ENCODE data around the gene RPL23. TPM values are rescaled to one million over a fixed set of nuclear protein-coding genes. Genes with fewer than 3 reads are reported as not detected.
A peak's percentile ranks its signal among the peaks of the same experiment; 100 is the strongest.

The RPL23 gene
- total and polyA plus RNA-seq, 10 of the 15 experiments (the other 5 are each of a cell fraction or from before 2014, with no cell fraction given) = 2,200 to 4,821 (median 3,043) TPM

GRCh38 chr17:38867968-38868816 lies 14.7 kb upstream of the RPL23 start:
- ChIA-PET CTCF (interaction anchor here (0.6 to 5.4 kb wide), 10 partner anchors 9 to 285 kb away, joined by 3 to 27 read pairs (median 5); partner anchors contain the start of genes EPOP and RPL23), RAD21 (ENCODE audit: unreplicated experiment) (interaction anchor here (0.9 to 4.9 kb wide), 10 partner anchors 14 to 285 kb away, joined by 3 to 33 read pairs (median 5); partner anchors contain the start of genes EPOP, PIP4K2B, PSMB3 and RPL23), SMC1A (ENCODE audit: uncharacterized antibody, unreplicated experiment) (interaction anchor here (1.2 to 3.4 kb wide), 7 partner anchors 10 to 193 kb away, joined by 3 to 20 read pairs (median 7); partner anchors contain the start of gene RPL23), POLR2A (interaction anchor here (0.7 to 6.3 kb wide), 9 partner anchors 14 to 117 kb away, joined by 3 to 61 read pairs (median 5); partner anchors contain the start of genes PIP4K2B, PSMB3 and RPL23)
- FAIRE-seq = peak; percentile 72
- WGBS (ENCODE audit: insufficient coverage, insufficient replicate concordance, low lambda C conversion rate, missing lambda C conversion rate) = 1% methylated on average over 25 of the region's 25 CpGs
- H3K27me3 ChIP-seq (replicated peaks in 1 of 2; ENCODE audit: control insufficient read depth in 2 of 2, insufficient read depth in 2 of 2, low read length in 1 of 2) = no peaks in the 10 kb centered on the region
- DNase-seq (ENCODE audit: low read depth, low spot score) = peak; percentile 51
- TSS peak; percentile 84 for BruUV-seq (replicated peaks)
- H3K27ac ChIP-seq (ENCODE audit: control insufficient read depth, insufficient read depth) = peak overlapping the region; percentile 98
- peak overlapping the region; percentile 87 for H3K4me3 ChIP-seq
- H3K36me3 ChIP-seq (ENCODE audit: control insufficient read depth in 2 of 2, insufficient read depth in 2 of 2, low read length in 1 of 2) = peaks cover 0 to 9% of the 10 kb centered on the region in 2 experiments; a peak in 1 of 4 replicates
- H3K4me2 ChIP-seq (ENCODE audit: control insufficient read depth, insufficient read depth) = peak overlapping the region; percentile 83
- peaks cover 24% of the 10 kb centered on the region for H3K4me1 ChIP-seq (ENCODE audit: control insufficient read depth, insufficient read depth, low read length)
- no peaks in the 10 kb centered on the region for H3K9me3 ChIP-seq (replicated peaks; ENCODE audit: control insufficient read depth, insufficient read depth, low read length)
- ATAC-seq = peak; percentile 4
- in situ Hi-C loops (cut with MboI) = no loop called here
- intact Hi-C loops (cut with micrococcal nuclease; ENCODE audit: unreplicated experiment) = loop anchor here (2.0 to 10.0 kb wide), 4 partner anchors 15 to 284 kb away; partner anchors contain the start of genes EPOP, PLXDC1, PSMB3 and RPL23
- H3K79me2 ChIP-seq (ENCODE audit: control insufficient read depth, insufficient read depth, low read length) = peaks cover 32% of the 10 kb centered on the region
- peak overlapping the region; percentile 93 for H3K9ac ChIP-seq (ENCODE audit: control insufficient read depth, insufficient read depth, low read length)
- H4K20me1 ChIP-seq (ENCODE audit: control insufficient read depth, insufficient read depth) = peaks cover 9% of the 10 kb centered on the region; the same call in 1 of the 2 replicates
- H2AFZ ChIP-seq (ENCODE audit: control insufficient read depth, low read depth, low read length) = peak overlapping the region; percentile 80
- TF ChIP-seq BACH1 (IDR thresholded peaks at IDR 0.05; ENCODE audit: borderline replicate concordance) (no peak), ATF2 (IDR thresholded peaks at IDR 0.05; ENCODE audit: low read length) (peak; percentile 12; the same call in 1 of the 2 replicates), ATF7 (IDR thresholded peaks at IDR 0.05; ENCODE audit: low read depth) (no peak), BRCA1 (IDR thresholded peaks at IDR 0.05; ENCODE audit: low read depth, low read length) (no peak), SRF (IDR thresholded peaks at IDR 0.05; ENCODE audit: low read depth in 2 of 2, low read length in 2 of 2) (0 out of 4 replicates have a peak, but pooled peaks of 1 of the 2 experiments have one; percentile 48), POU2F2 (IDR thresholded peaks at IDR 0.05; ENCODE audit: borderline replicate concordance, low read depth, low read length) (no peak), RUNX3 (IDR thresholded peaks at IDR 0.05; ENCODE audit: low read length) (peak; percentile 17; the same call in 1 of the 2 replicates), CEBPB (IDR thresholded peaks at IDR 0.05; ENCODE audit: borderline replicate concordance in 1 of 2, low read depth in 2 of 2, low read length in 2 of 2) (no peak), HSF1 (IDR thresholded peaks at IDR 0.05; ENCODE audit: low read depth, low read length) (no peak), ELK1 (IDR thresholded peaks at IDR 0.05; ENCODE audit: low read depth, low read length) (no peak), ZBED1 (IDR thresholded peaks at IDR 0.05; ENCODE audit: borderline replicate concordance) (0 out of 2 replicates have a peak, but pooled peaks have one; percentile 5), CUX1 (IDR thresholded peaks at IDR 0.05; ENCODE audit: insufficient replicate concordance, low read depth, low read length) (peak; percentile 48)

Measured in GM12878 (cell line).